Natural killer cell treated with Interleukin-12 subunit alpha and Interleukin-12 subunit beta and Interleukin-15 and Interleukin-18, amount 100 ng/mL, for 72 hours (primary cell): ENCODE measurements around the gene DOK4. TPM values are rescaled to one million over a fixed set of nuclear protein-coding genes. Genes with fewer than 3 reads are reported as not detected.

Experiments used
- ATAC-seq, 2 donors: fragments of 150-1000 bp; cut with Tn5 transposase in 1 of 2; sonication (Bioruptor Pico), chemical (Tn5 transposase) in 1 of 2; 2 replicates each; pipeline ENCODE4 v1.10.0; 2021
- DNase-seq: peaks from one replicate; pipeline ENCODE4 v3.0.0; 2022; ENCODE audit warnings: low spot score
- H3K27ac Mint-ChIP-seq, 2 donors: 1 replicate in 1 of 2; 2 replicates in 1 of 2; pipeline ENCODE4 v1.8.0; 2022; ENCODE audit warnings: mixed read lengths in 2 of 2, mild to moderate bottlenecking in 1 of 2, moderate library complexity in 1 of 2
- H3K27me3 Mint-ChIP-seq, 2 donors: 1 replicate in 1 of 2; 2 replicates in 1 of 2; pipeline ENCODE4 v1.8.0; 2022; ENCODE audit warnings: mixed read lengths in 2 of 2
- H3K36me3 Mint-ChIP-seq: one replicate; pipeline ENCODE4 v1.8.0; 2022; ENCODE audit warnings: mixed read lengths
- H3K4me1 Mint-ChIP-seq, 2 donors: 1 replicate in 1 of 2; 2 replicates in 1 of 2; pipeline ENCODE4 v1.8.0; 2022; ENCODE audit warnings: low read depth in 2 of 2, mixed read lengths in 2 of 2, mild to moderate bottlenecking in 1 of 2
- H3K4me3 Mint-ChIP-seq: one replicate; pipeline ENCODE4 v1.8.0; 2022; ENCODE audit warnings: mixed read lengths
- H3K9me3 Mint-ChIP-seq: 2 replicates; pipeline ENCODE4 v1.8.0; 2022; ENCODE audit warnings: mixed read lengths
- total RNA-seq, 2 donors: library from RNA; stranded (reverse); gene quantifications; one replicate each; pipeline ENCODE4 v1.2.3, GENCODE V29; 2022

Gene DOK4
- total RNA-seq, 2 donors from 2014 or later: 4.2 to 6.5 TPM

GRCh38 chr16:57473906-57474305 lies 12.4 kb downstream of the DOK4 start:
- no peak for ATAC-seq
- H3K36me3 Mint-ChIP-seq: peaks cover 5% of the 10 kb centered on the region
- H3K9me3 Mint-ChIP-seq: no peaks in the 10 kb centered on the region
- peaks cover 8 to 19% of the 10 kb centered on the region in 2 donors for H3K4me1 Mint-ChIP-seq
- no peak overlapping the region for H3K4me3 Mint-ChIP-seq
- no peak overlapping the region for H3K27ac Mint-ChIP-seq
- DNase-seq: no peak
- no peaks in the 10 kb centered on the region for H3K27me3 Mint-ChIP-seq

GRCh38 chr16:57473176-57473840 lies 13.0 kb downstream of the DOK4 start:
- H3K9me3 Mint-ChIP-seq: no peaks in the 10 kb centered on the region
- H3K4me3 Mint-ChIP-seq: no peak overlapping the region
- DNase-seq (no peak), ATAC-seq (no peak)
- peaks cover 8 to 16% of the 10 kb centered on the region in 2 donors for H3K4me1 Mint-ChIP-seq
- H3K27me3 Mint-ChIP-seq: no peaks in the 10 kb centered on the region
- H3K27ac Mint-ChIP-seq: no peak overlapping the region
- peaks cover 10% of the 10 kb centered on the region for H3K36me3 Mint-ChIP-seq

- ATAC-seq: no peak
- DNase-seq: no peak
- H3K4me1 Mint-ChIP-seq: peaks cover 8 to 17% of the 10 kb centered on the region in 2 donors
- H3K27ac Mint-ChIP-seq: no peak overlapping the region
- no peaks in the 10 kb centered on the region for H3K9me3 Mint-ChIP-seq
- no peak overlapping the region for H3K4me3 Mint-ChIP-seq
- H3K27me3 Mint-ChIP-seq: no peaks in the 10 kb centered on the region
- peaks cover 15% of the 10 kb centered on the region for H3K36me3 Mint-ChIP-seq
These were observed 13.6 kb downstream of the DOK4 start for GRCh38 chr16:57472665-57473060.

GRCh38 chr16:57471852-57472664 lies 14.2 kb downstream of the DOK4 start:
- Mint-ChIP-seq H3K4me1 (peaks cover 8 to 17% of the 10 kb centered on the region in 2 donors), H3K27ac (peak overlapping the region in 1 of 2 donors; percentile 27), H3K9me3 (no peaks in the 10 kb centered on the region), H3K36me3 (peaks cover 15% of the 10 kb centered on the region), H3K4me3 (no peak overlapping the region), H3K27me3 (no peaks in the 10 kb centered on the region)
- DNase-seq: no peak
- ATAC-seq: no peak

GRCh38 chr16:57471209-57471608 lies 15.1 kb downstream of the DOK4 start:
- H3K27ac Mint-ChIP-seq: no peak overlapping the region
- peaks cover 15% of the 10 kb centered on the region for H3K36me3 Mint-ChIP-seq
- ATAC-seq (no peak), DNase-seq (no peak)
- H3K4me1 Mint-ChIP-seq: peaks cover 3 to 15% of the 10 kb centered on the region in 2 donors
- H3K4me3 Mint-ChIP-seq: no peak overlapping the region
- no peaks in the 10 kb centered on the region for H3K9me3 Mint-ChIP-seq
- no peaks in the 10 kb centered on the region for H3K27me3 Mint-ChIP-seq

GRCh38 chr16:57470711-57471110 lies 15.6 kb downstream of the DOK4 start:
- no peaks in the 10 kb centered on the region for H3K9me3 Mint-ChIP-seq
- H3K4me3 Mint-ChIP-seq: no peak overlapping the region
- H3K27me3 Mint-ChIP-seq: no peaks in the 10 kb centered on the region
- no peak overlapping the region for H3K27ac Mint-ChIP-seq
- peaks cover 15% of the 10 kb centered on the region for H3K36me3 Mint-ChIP-seq
- ATAC-seq (no peak), DNase-seq (no peak)
- peaks cover 0 to 15% of the 10 kb centered on the region in 2 donors for H3K4me1 Mint-ChIP-seq

- peaks cover 16% of the 10 kb centered on the region for H3K36me3 Mint-ChIP-seq
- no peak overlapping the region for H3K27ac Mint-ChIP-seq
- no peak overlapping the region for H3K4me3 Mint-ChIP-seq
- ATAC-seq: no peak
- DNase-seq: no peak
- no peaks in the 10 kb centered on the region for H3K27me3 Mint-ChIP-seq
- no peaks in the 10 kb centered on the region for H3K9me3 Mint-ChIP-seq
- peaks cover 4 to 14% of the 10 kb centered on the region in 2 donors for H3K4me1 Mint-ChIP-seq
These were observed 16.3 kb downstream of the DOK4 start for GRCh38 chr16:57469917-57470470.

GRCh38 chr16:57469046-57469445 lies 17.2 kb downstream of the DOK4 start:
- Mint-ChIP-seq H3K9me3 (no peaks in the 10 kb centered on the region), H3K27me3 (no peaks in the 10 kb centered on the region), H3K27ac (no peak overlapping the region), H3K36me3 (peaks cover 24% of the 10 kb centered on the region), H3K4me1 (peaks cover 13 to 21% of the 10 kb centered on the region in 2 donors), H3K4me3 (no peak overlapping the region)
- no peak for ATAC-seq
- no peak for DNase-seq

- Mint-ChIP-seq H3K4me1 (peaks cover 19 to 23% of the 10 kb centered on the region in 2 donors), H3K9me3 (no peaks in the 10 kb centered on the region), H3K4me3 (no peak overlapping the region), H3K27me3 (no peaks in the 10 kb centered on the region), H3K27ac (peak overlapping the region in 1 of 2 donors; percentile 34), H3K36me3 (peaks cover 26% of the 10 kb centered on the region)
- DNase-seq (no peak), ATAC-seq (no peak)
These were observed 17.9 kb downstream of the DOK4 start for GRCh38 chr16:57468346-57468745.

- DNase-seq (no peak), ATAC-seq (no peak)
- H3K27ac Mint-ChIP-seq: peak overlapping the region in 1 of 2 donors; percentile 8
- peaks cover 33% of the 10 kb centered on the region for H3K36me3 Mint-ChIP-seq
- no peaks in the 10 kb centered on the region for H3K9me3 Mint-ChIP-seq
- peaks cover 24 to 30% of the 10 kb centered on the region in 2 donors for H3K4me1 Mint-ChIP-seq
- H3K4me3 Mint-ChIP-seq: no peak overlapping the region
- no peaks in the 10 kb centered on the region for H3K27me3 Mint-ChIP-seq
These were observed 21.8 kb downstream of the DOK4 start for GRCh38 chr16:57464523-57464922.

- Mint-ChIP-seq H3K27me3 (no peaks in the 10 kb centered on the region), H3K27ac (peak overlapping the region; percentile 91 to 95), H3K4me1 (peaks cover 22 to 30% of the 10 kb centered on the region in 2 donors), H3K9me3 (no peaks in the 10 kb centered on the region), H3K4me3 (peak overlapping the region; percentile 95), H3K36me3 (peaks cover 25% of the 10 kb centered on the region)
- DNase-seq: no peak
- ATAC-seq: peak; percentile 4 to 50
These were observed 23.3 kb downstream of the DOK4 start for GRCh38 chr16:57462978-57463362.

GRCh38 chr16:57462209-57462977 lies 23.9 kb downstream of the DOK4 start, which contains the start of gene POLR2C:
Gene POLR2C, plus strand, starts transcription at chr16:57462679. Its CDS starts 46 bp downstream, at chr16:57462725.
- Mint-ChIP-seq H3K27me3 (no peaks in the 10 kb centered on the region), H3K4me3 (peak within 1 kb of the TSS; percentile 95), H3K27ac (peak within 1 kb of the TSS; percentile 91 to 95), H3K9me3 (no peaks in the 10 kb centered on the region), H3K36me3 (peaks cover 23% of the 10 kb centered on the region), H3K4me1 (peaks cover 22 to 30% of the 10 kb centered on the region in 2 donors)
- DNase-seq (peak; percentile 92), ATAC-seq (peak; percentile 96)

GRCh38 chr16:57452021-57452420 lies 34.3 kb downstream of the DOK4 start:
- H3K27me3 Mint-ChIP-seq: no peaks in the 10 kb centered on the region
- no peak overlapping the region for H3K4me3 Mint-ChIP-seq
- peaks cover 16% of the 10 kb centered on the region for H3K36me3 Mint-ChIP-seq
- peaks cover 8 to 11% of the 10 kb centered on the region in 2 donors for H3K4me1 Mint-ChIP-seq
- H3K27ac Mint-ChIP-seq: no peak overlapping the region
- ATAC-seq (no peak), DNase-seq (no peak)
- H3K9me3 Mint-ChIP-seq: no peaks in the 10 kb centered on the region
